Suprapubic skin (tissue), 4 donors: ENCODE results near the gene HERC3. TPM values are rescaled to one million over a fixed set of nuclear protein-coding genes. Genes with fewer than 3 reads are reported as not detected.

Source experiments
- DNase-seq, 2 donors: peaks; one replicate each; pipeline ENCODE4 v3.0.0-alpha.2; 2019; ENCODE audit warnings: low spot score in 2 of 2
- H3K27ac ChIP-seq: fragments of 200-600 bp; sonication (generic); one replicate; pipeline ENCODE4 v1.5.1; 2019
- H3K27me3 ChIP-seq: fragments of 200-600 bp; sonication (generic); one replicate; pipeline ENCODE4 v1.5.1; 2019
- H3K36me3 ChIP-seq: fragments of 200-600 bp; sonication (generic); one replicate; pipeline ENCODE4 v1.5.1; 2019
- H3K4me1 ChIP-seq: fragments of 200-600 bp; sonication (generic); one replicate; pipeline ENCODE4 v1.5.1; 2019
- H3K4me3 ChIP-seq: fragments of 200-600 bp; sonication (generic); one replicate; pipeline ENCODE4 v1.5.1; 2019; ENCODE audit warnings: mild to moderate bottlenecking
- H3K9me3 ChIP-seq: fragments of 200-600 bp; sonication (generic); one replicate; pipeline ENCODE4 v1.5.1; 2019
- CTCF ChIP-seq, 2 donors: fragments of 200-600 bp in 1 of 2; fragments of 450-650 bp in 1 of 2; sonication (generic) in 1 of 2; IDR thresholded peaks; one replicate each; pipeline ENCODE4 v1.5.1; 2016 to 2019; ENCODE audit warnings: antibody characterized with exemption in 2 of 2, mild to moderate bottlenecking in 1 of 2, moderate library complexity in 1 of 2
- EP300 ChIP-seq: sonication (generic); formaldehyde crosslinking; IDR thresholded peaks from one replicate; pipeline ENCODE4 v1.6.1; 2017; ENCODE audit warnings: antibody characterized with exemption
- POLR2A ChIP-seq, 2 donors: fragments of 450-650 bp; IDR thresholded peaks; one replicate each; pipeline ENCODE4 v1.6.1; 2017; ENCODE audit warnings: antibody characterized with exemption in 2 of 2, mild to moderate bottlenecking in 2 of 2, moderate library complexity in 2 of 2
- POLR2AphosphoS5 ChIP-seq, 3 donors: sonication (generic); formaldehyde crosslinking; IDR thresholded peaks; one replicate each; pipeline ENCODE4 v1.6.1; 2017; ENCODE audit warnings: antibody characterized with exemption in 3 of 3
- WGBS: methylation state at CpG from one replicate; pipeline ENCODE4 v1.1.5; 2018; 5-methylcytosine and 5-hydroxymethylcytosine counted together
- total RNA-seq, 4 donors: library from RNA; depleted of rRNA; stranded (reverse); fragments of >200 nt; gene quantifications; one replicate each; pipeline ENCODE4 v1.1.0, GENCODE V29; 2016

Gene HERC3
- total RNA-seq, 4 donors from 2014 or later = 41.6 to 110 (median 48.0) TPM

GRCh38 chr4:88649716-88650115 is 57.4 kb downstream of the HERC3 start:
- Histone ChIP-seq H3K27me3 (no peaks in the 10 kb centered on the region), H3K36me3 (peaks cover 11% of the 10 kb centered on the region), H3K27ac (no peak overlapping the region), H3K9me3 (no peaks in the 10 kb centered on the region), H3K4me1 (no peaks in the 10 kb centered on the region), H3K4me3 (no peak overlapping the region)
- 84% methylated on average over 3 of the region's 3 CpGs for WGBS
- no peak for TF ChIP-seq POLR2A (IDR thresholded peaks at IDR 0.05)
- TF ChIP-seq CTCF (IDR thresholded peaks at IDR 0.05) = no peak
- TF ChIP-seq POLR2AphosphoS5 (IDR thresholded peaks at IDR 0.05) = no peak
- no peak for TF ChIP-seq EP300
- DNase-seq = no peak

- H3K4me3 ChIP-seq = no peak overlapping the region
- no peak for DNase-seq
- H3K27ac ChIP-seq = no peak overlapping the region
- no peaks in the 10 kb centered on the region for H3K9me3 ChIP-seq
- peaks cover 39% of the 10 kb centered on the region for H3K36me3 ChIP-seq
- H3K4me1 ChIP-seq = no peaks in the 10 kb centered on the region
- 82% methylated on average over 4 of the region's 4 CpGs for WGBS
- TF ChIP-seq POLR2A (IDR thresholded peaks at IDR 0.05) = no peak
- TF ChIP-seq CTCF (IDR thresholded peaks at IDR 0.05) = no peak
- no peak for TF ChIP-seq POLR2AphosphoS5 (IDR thresholded peaks at IDR 0.05)
- TF ChIP-seq EP300 = no peak
- H3K27me3 ChIP-seq = no peaks in the 10 kb centered on the region
Measured at GRCh38 chr4:88653371-88653946, 61.2 kb downstream of the HERC3 start.

- Histone ChIP-seq H3K27me3 (no peaks in the 10 kb centered on the region), H3K4me3 (no peak overlapping the region), H3K36me3 (peaks cover 47% of the 10 kb centered on the region), H3K27ac (no peak overlapping the region), H3K9me3 (no peaks in the 10 kb centered on the region), H3K4me1 (peaks cover 5% of the 10 kb centered on the region)
- TF ChIP-seq CTCF (IDR thresholded peaks at IDR 0.05) (no peak), POLR2AphosphoS5 (IDR thresholded peaks at IDR 0.05) (no peak), POLR2A (IDR thresholded peaks at IDR 0.05) (no peak), EP300 (no peak)
- DNase-seq = no peak
- 99% methylated on average over 3 of the region's 3 CpGs for WGBS
Measured at GRCh38 chr4:88655226-88655625, 62.9 kb downstream of the HERC3 start.

GRCh38 chr4:88659055-88659889 is 67.0 kb downstream of the HERC3 start:
- TF ChIP-seq POLR2A (IDR thresholded peaks at IDR 0.05) (no peak), POLR2AphosphoS5 (IDR thresholded peaks at IDR 0.05) (no peak), CTCF (IDR thresholded peaks at IDR 0.05) (peak; percentile 59 to 83), EP300 (no peak)
- Histone ChIP-seq H3K36me3 (peaks cover 46% of the 10 kb centered on the region), H3K27ac (peak overlapping the region; percentile 25), H3K4me1 (peaks cover 5% of the 10 kb centered on the region), H3K9me3 (no peaks in the 10 kb centered on the region), H3K27me3 (no peaks in the 10 kb centered on the region), H3K4me3 (no peak overlapping the region)
- WGBS = 24% methylated on average over 4 of the region's 4 CpGs
- DNase-seq = no peak

- Histone ChIP-seq H3K9me3 (no peaks in the 10 kb centered on the region), H3K36me3 (peaks cover 47% of the 10 kb centered on the region), H3K4me1 (peaks cover 5% of the 10 kb centered on the region), H3K4me3 (no peak overlapping the region), H3K27me3 (no peaks in the 10 kb centered on the region), H3K27ac (no peak overlapping the region)
- TF ChIP-seq CTCF (IDR thresholded peaks at IDR 0.05) (no peak), EP300 (no peak), POLR2AphosphoS5 (IDR thresholded peaks at IDR 0.05) (no peak), POLR2A (IDR thresholded peaks at IDR 0.05) (no peak)
- DNase-seq = no peak
Measured at GRCh38 chr4:88659890-88660208, 67.6 kb downstream of the HERC3 start.
